Neural crest cell (in vitro differentiated cells): ENCODE measurements around the gene CEP89. TPM values are rescaled to one million over a fixed set of nuclear protein-coding genes. Genes with fewer than 3 reads are reported as not detected.
"Not testable (repeated sequence)": the region's sequence is repeated elsewhere in the genome, so short reads cannot be mapped to it uniquely, and the experiment has no call there.

Source experiments
- DNase-seq: peaks from one replicate; pipeline ENCODE4 v3.0.0; 2021; ENCODE audit warnings: low read depth, mixed read lengths, low spot score
- H3K27ac Mint-ChIP-seq: one replicate; pipeline ENCODE4 v1.8.0; 2021; ENCODE audit warnings: mild to moderate bottlenecking, mixed read lengths; ENCODE audit not compliant: unreplicated experiment
- H3K27me3 Mint-ChIP-seq: 2 replicates; pipeline ENCODE4 v1.8.0; 2021; ENCODE audit warnings: low read depth, mild to moderate bottlenecking, mixed read lengths
- H3K36me3 Mint-ChIP-seq: 2 replicates; pipeline ENCODE4 v1.8.0; 2021; ENCODE audit warnings: low read depth, mild to moderate bottlenecking, mixed read lengths
- H3K4me1 Mint-ChIP-seq: 2 replicates; pipeline ENCODE4 v1.8.0; 2021; ENCODE audit warnings: mixed read lengths
- H3K4me3 Mint-ChIP-seq: one replicate; pipeline ENCODE4 v1.8.0; 2021; ENCODE audit warnings: mild to moderate bottlenecking, mixed read lengths
- H3K9me3 Mint-ChIP-seq: 2 replicates; pipeline ENCODE4 v1.8.0; 2021; ENCODE audit warnings: mixed read lengths
- total RNA-seq: library from RNA; stranded (reverse); gene quantifications from 2 replicates; pipeline ENCODE4 v1.2.1, GENCODE V29; 2021
- TF ChIP-seq, protein P1 (sequence below): fragments of 200-600 bp; sonication (generic); conservative IDR thresholded peaks from 2 replicates; pipeline ENCODE4 v1.5.0; 2021; ENCODE audit warnings: antibody characterized with exemption, mild to moderate bottlenecking

The CEP89 gene
- total RNA-seq, 1 donor from 2014 or later, result 50.8 TPM

- H3K36me3 Mint-ChIP-seq, result peaks cover 21% of the 10 kb centered on the region
- H3K4me3 Mint-ChIP-seq, result no peak overlapping the region
- peaks cover 2% of the 10 kb centered on the region for H3K9me3 Mint-ChIP-seq
- TF ChIP-seq, protein P1, sequence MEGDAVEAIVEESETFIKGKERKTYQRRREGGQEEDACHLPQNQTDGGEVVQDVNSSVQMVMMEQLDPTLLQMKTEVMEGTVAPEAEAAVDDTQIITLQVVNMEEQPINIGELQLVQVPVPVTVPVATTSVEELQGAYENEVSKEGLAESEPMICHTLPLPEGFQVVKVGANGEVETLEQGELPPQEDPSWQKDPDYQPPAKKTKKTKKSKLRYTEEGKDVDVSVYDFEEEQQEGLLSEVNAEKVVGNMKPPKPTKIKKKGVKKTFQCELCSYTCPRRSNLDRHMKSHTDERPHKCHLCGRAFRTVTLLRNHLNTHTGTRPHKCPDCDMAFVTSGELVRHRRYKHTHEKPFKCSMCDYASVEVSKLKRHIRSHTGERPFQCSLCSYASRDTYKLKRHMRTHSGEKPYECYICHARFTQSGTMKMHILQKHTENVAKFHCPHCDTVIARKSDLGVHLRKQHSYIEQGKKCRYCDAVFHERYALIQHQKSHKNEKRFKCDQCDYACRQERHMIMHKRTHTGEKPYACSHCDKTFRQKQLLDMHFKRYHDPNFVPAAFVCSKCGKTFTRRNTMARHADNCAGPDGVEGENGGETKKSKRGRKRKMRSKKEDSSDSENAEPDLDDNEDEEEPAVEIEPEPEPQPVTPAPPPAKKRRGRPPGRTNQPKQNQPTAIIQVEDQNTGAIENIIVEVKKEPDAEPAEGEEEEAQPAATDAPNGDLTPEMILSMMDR, result no peak
- no peak for DNase-seq
- no peak overlapping the region for H3K27ac Mint-ChIP-seq
- H3K4me1 Mint-ChIP-seq, result no peaks in the 10 kb centered on the region
- H3K27me3 Mint-ChIP-seq, result no peaks in the 10 kb centered on the region
These were observed 84.1 kb downstream of the CEP89 start for GRCh38 chr19:32887572-32888215.

DNA sequence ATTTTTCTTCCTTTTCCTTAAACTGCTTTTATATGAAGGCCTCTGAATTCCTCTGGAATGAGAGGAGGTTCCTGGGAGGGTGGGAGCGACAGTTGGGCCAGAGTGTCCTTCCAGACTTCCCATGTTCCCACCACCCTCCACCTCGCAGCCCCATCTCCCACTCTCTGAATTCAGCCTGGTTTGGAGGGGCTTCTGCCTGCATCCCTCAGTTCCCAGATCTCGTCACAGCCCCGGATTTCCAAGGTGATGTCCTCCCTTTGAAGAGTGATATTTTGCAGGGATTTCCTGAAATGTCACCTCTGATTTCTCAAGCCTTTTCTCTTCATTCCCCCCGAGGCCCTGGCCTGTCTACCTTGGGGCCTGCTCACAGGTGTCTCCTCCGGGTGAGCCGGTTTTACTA lies 85.5 kb downstream of the CEP89 start:
- DNase-seq, result no peak
- no peaks in the 10 kb centered on the region for H3K27me3 Mint-ChIP-seq
- peak overlapping the region; percentile 65 for H3K27ac Mint-ChIP-seq
- H3K9me3 Mint-ChIP-seq, result no peaks in the 10 kb centered on the region
- H3K36me3 Mint-ChIP-seq, result peaks cover 9% of the 10 kb centered on the region
- H3K4me1 Mint-ChIP-seq, result no peaks in the 10 kb centered on the region
- no peak overlapping the region for H3K4me3 Mint-ChIP-seq
- TF ChIP-seq, protein P1, result no peak

GRCh38 chr19:32885255-32885654 lies 86.5 kb downstream of the CEP89 start:
- DNase-seq, H3K9me3 Mint-ChIP-seq, H3K27ac Mint-ChIP-seq, H3K36me3 Mint-ChIP-seq, H3K4me1 Mint-ChIP-seq, H3K27me3 Mint-ChIP-seq, H3K4me3 Mint-ChIP-seq: not testable (repeated sequence)

DNA sequence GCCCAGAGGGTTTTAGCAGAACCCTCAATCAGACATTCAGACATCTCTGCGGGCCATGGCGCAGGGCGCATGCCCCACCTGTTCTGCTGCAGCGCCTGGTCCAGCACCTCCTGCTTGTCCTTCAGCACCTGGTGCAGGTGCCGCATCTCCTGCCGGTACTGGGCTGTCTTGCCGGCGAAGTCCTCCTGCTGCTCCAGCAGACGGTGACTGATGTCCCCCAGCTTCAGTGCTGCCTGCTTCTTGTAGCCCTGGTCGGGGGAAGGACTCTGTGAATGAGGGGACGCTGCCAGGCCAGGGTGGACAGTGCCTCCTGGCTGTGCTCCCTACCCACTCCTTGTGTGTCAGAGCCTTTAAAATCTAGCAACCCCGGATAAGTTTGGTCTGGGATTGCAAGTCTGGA lies 90.0 kb downstream of the CEP89 start:
- Mint-ChIP-seq H3K9me3 (no peaks in the 10 kb centered on the region), H3K4me1 (no peaks in the 10 kb centered on the region), H3K27ac (no peak overlapping the region), H3K36me3 (peaks cover 2% of the 10 kb centered on the region), H3K27me3 (no peaks in the 10 kb centered on the region), H3K4me3 (no peak overlapping the region)
- no peak for DNase-seq
- TF ChIP-seq, protein P1, result no peak

DNA sequence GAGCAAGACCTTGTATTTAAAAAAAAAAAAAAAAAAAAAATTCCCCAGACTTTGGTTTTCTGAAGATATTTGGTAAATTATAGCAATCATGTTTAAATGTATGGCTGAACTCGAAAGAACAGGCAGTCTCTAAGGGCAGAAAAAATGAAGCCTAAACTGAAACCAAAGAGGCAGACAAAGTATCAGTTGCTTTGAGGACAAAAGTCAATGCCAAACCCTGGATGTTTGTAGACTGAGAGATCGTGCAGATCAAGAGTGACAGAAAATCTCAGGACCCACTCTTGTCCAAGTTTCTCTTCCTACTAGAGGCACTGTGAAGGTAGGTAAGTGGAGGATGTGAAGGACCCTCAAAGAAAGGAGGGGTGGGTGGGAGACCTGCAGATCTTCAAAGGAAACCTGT lies 91.1 kb downstream of the CEP89 start:
- no peak overlapping the region for H3K4me3 Mint-ChIP-seq
- H3K36me3 Mint-ChIP-seq, result peaks cover 2% of the 10 kb centered on the region
- no peak for DNase-seq
- TF ChIP-seq, protein P1, result no peak
- H3K27me3 Mint-ChIP-seq, result no peaks in the 10 kb centered on the region
- no peaks in the 10 kb centered on the region for H3K9me3 Mint-ChIP-seq
- H3K27ac Mint-ChIP-seq, result no peak overlapping the region
- H3K4me1 Mint-ChIP-seq, result no peaks in the 10 kb centered on the region

DNA sequence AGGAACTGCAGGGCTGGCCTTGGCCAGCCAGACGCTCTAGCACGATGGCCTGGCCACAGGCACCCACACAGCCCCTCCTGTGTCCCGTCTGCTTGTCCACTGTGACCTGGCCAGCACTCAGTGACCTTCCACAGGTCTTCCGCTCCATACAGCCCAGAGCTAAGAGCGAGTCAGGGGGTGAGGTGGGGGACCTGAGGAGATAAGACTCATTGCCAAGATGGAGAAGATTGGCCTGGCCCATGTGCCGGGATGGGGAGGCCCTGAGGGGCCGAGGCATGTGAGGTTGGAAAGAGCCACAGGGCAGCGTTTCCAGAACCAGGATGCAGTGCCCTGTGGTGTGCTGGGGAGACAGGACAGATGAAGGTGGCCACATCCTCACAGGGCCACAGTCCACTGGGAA lies 92.0 kb downstream of the CEP89 start:
- Mint-ChIP-seq H3K4me1 (no peaks in the 10 kb centered on the region), H3K27ac (no peak overlapping the region), H3K4me3 (no peak overlapping the region), H3K36me3 (peaks cover 2% of the 10 kb centered on the region), H3K9me3 (no peaks in the 10 kb centered on the region), H3K27me3 (no peaks in the 10 kb centered on the region)
- no peak for DNase-seq
- TF ChIP-seq, protein P1, result no peak
